K562 (cell line): ENCODE data around the gene EFEMP2. TPM values are rescaled to one million over a fixed set of nuclear protein-coding genes. Genes with fewer than 3 reads are reported as not detected.

Experiments used
- ATAC-seq: fragments of 200-7000 bp; cut with Tn5 transposase; 3 replicates; pipeline ENCODE4 v1.9.1; 2020; ENCODE audit warnings: moderate library complexity
- BruUV-seq: library from RNA; stranded (reverse); fragments of 400-500 nt; replicated peaks from 2 replicates; lab custom pipeline; 2021; lab: Mats Ljungman, UMichigan
- CTCF ChIA-PET: fragments of 300-600 bp; formaldehyde crosslinking; extraction: SDS; loops from one replicate; lab custom pipeline; 2021; ENCODE audit warnings: low intra/inter-chr PET ratio; lab: Yijun Ruan, JAX
- POLR2A ChIA-PET: fragments of 300-600, 350-650 bp; sonication (Branson Sonifier 250); formaldehyde crosslinking; extraction: SDS; loops from one replicate; lab custom pipeline; 2021; ENCODE audit warnings: antibody characterized with exemption, inconsistent platforms; lab: Yijun Ruan, JAX
- DNase-seq, 4 experiments: peaks; one replicate each; pipeline versions ENCODE4 v3.0.0 to v3.0.0-alpha.2; 2011 to 2018; ENCODE audit warnings: low spot score in 3 of 4, mixed read lengths in 3 of 4; ENCODE audit errors: extremely low read depth in 1 of 4
- FAIRE-seq: peaks from 2 replicates; lab custom pipeline; 2011; peaks lifted over from hg19 to GRCh38; lab: Jason Lieb, UNC
- H2AFZ ChIP-seq: 2 replicates; pipeline ENCODE4 v1.6.0; 2011; ENCODE audit warnings: low read depth, low read length, control low read depth, inconsistent platforms
- H3K27ac ChIP-seq: fragments of 200-600 bp; 3 replicates; pipeline ENCODE4 v1.8.0; 2011; ENCODE audit warnings: low read depth, mild to moderate bottlenecking, control low read depth, inconsistent platforms, low read length, moderate library complexity, mixed read lengths; ENCODE audit errors: extremely low read depth
- H3K27me3 ChIP-seq, 2 experiments: fragments of 300-600 bp in 1 of 2; 2 replicates in 1 of 2; 3 replicates in 1 of 2; pipeline versions ENCODE4 v1.6.0 to v1.8.0; 2011; ENCODE audit warnings: inconsistent platforms in 2 of 2, low read length in 2 of 2, mild to moderate bottlenecking in 1 of 2, mixed read lengths in 1 of 2, moderate library complexity in 1 of 2; ENCODE audit not compliant: control insufficient read depth in 2 of 2, insufficient read depth in 2 of 2
- H3K36me3 ChIP-seq: fragments of 300-600 bp; 3 replicates; pipeline ENCODE4 v1.8.0; 2011; ENCODE audit warnings: mild to moderate bottlenecking, low read length, inconsistent platforms; ENCODE audit not compliant: control insufficient read depth, insufficient read depth
- H3K4me1 ChIP-seq, 2 experiments: fragments of 200-600 bp in 1 of 2; replicated peaks in 1 of 2; 2 replicates in 1 of 2; 3 replicates in 1 of 2; pipeline versions ENCODE4 v1.5.1 to v1.8.0; 2011; ENCODE audit warnings: inconsistent platforms in 2 of 2, low read length in 2 of 2, mild to moderate bottlenecking in 1 of 2, mixed read lengths in 1 of 2, moderate library complexity in 1 of 2; ENCODE audit not compliant: control insufficient read depth in 2 of 2, insufficient read depth in 2 of 2
- H3K4me2 ChIP-seq: 2 replicates; pipeline ENCODE4 v1.6.1; 2011; ENCODE audit warnings: low read length, control low read depth, inconsistent platforms, mixed read lengths; ENCODE audit not compliant: insufficient read depth
- H3K4me3 ChIP-seq: fragments of 200-600 bp; sonication (generic), shearing (Covaris generic); 2 replicates; pipeline ENCODE4 v1.5.1; 2016; ENCODE audit warnings: control low read depth, inconsistent platforms
- H3K79me2 ChIP-seq: fragments of 200-600 bp; 3 replicates; pipeline ENCODE4 v1.8.0; 2011; ENCODE audit warnings: low read length, inconsistent platforms; ENCODE audit not compliant: control insufficient read depth, insufficient read depth
- H3K9ac ChIP-seq, 2 experiments: 2 replicates each; pipeline versions ENCODE4 v1.6.0 to v1.6.1; 2011; ENCODE audit warnings: low read depth in 2 of 2, low read length in 2 of 2, control low read depth in 1 of 2, inconsistent platforms in 1 of 2, mild to moderate bottlenecking in 1 of 2, mixed read lengths in 1 of 2; ENCODE audit not compliant: insufficient read depth in 1 of 2
- H3K9me1 ChIP-seq: one replicate; pipeline ENCODE4 v1.6.0; 2011; ENCODE audit warnings: inconsistent platforms, mild to moderate bottlenecking, low read length, moderate library complexity; ENCODE audit not compliant: control insufficient read depth, insufficient read depth
- H3K9me3 ChIP-seq: replicated peaks from 2 replicates; pipeline ENCODE4 v1.5.1; 2011; ENCODE audit warnings: low read depth, low read length, inconsistent platforms; ENCODE audit not compliant: control insufficient read depth, insufficient read depth
- H4K20me1 ChIP-seq: replicated peaks from 2 replicates; pipeline ENCODE4 v1.6.1; 2011; ENCODE audit warnings: low read length, inconsistent platforms, mixed read lengths; ENCODE audit not compliant: control insufficient read depth, insufficient read depth
- CBX5 ChIP-seq: IDR thresholded peaks from 2 replicates; pipeline ENCODE4 v1.6.1; 2014; ENCODE audit warnings: low read depth, borderline replicate concordance
- CCAR2 ChIP-seq: fragments of 200-400 bp; formaldehyde crosslinking; IDR thresholded peaks from 2 replicates; pipeline ENCODE4 v1.6.1; 2017; ENCODE audit warnings: mild to moderate bottlenecking, low read depth, low read length
- HES1 ChIP-seq: fragments of 450-650 bp; IDR thresholded peaks from 2 replicates; pipeline ENCODE4 v1.6.1; 2016; ENCODE audit warnings: low read depth, mild to moderate bottlenecking, moderate library complexity
- IRF9 ChIP-seq: fragments of 450-650 bp; IDR thresholded peaks from 2 replicates; pipeline ENCODE4 v1.6.1; 2016; ENCODE audit warnings: missing biosample characterization, missing genetic modification characterization
- MEIS2 ChIP-seq: fragments of 450-650 bp; IDR thresholded peaks from 2 replicates; pipeline ENCODE4 v1.6.1; 2014; ENCODE audit warnings: mild to moderate bottlenecking; ENCODE audit not compliant: partially characterized antibody
- RBFOX2 ChIP-seq: fragments of 200-400 bp; formaldehyde crosslinking; IDR thresholded peaks from 2 replicates; pipeline ENCODE4 v1.6.1; 2017; ENCODE audit warnings: low read depth, mild to moderate bottlenecking, low read length, moderate library complexity
- SIN3A ChIP-seq, 2 experiments: fragments of 150-350 bp in 1 of 2; IDR thresholded peaks; 2 replicates each; pipeline ENCODE4 v1.6.1; 2011 to 2016; ENCODE audit warnings: borderline replicate concordance in 2 of 2, low read depth in 2 of 2, low read length in 2 of 2, mild to moderate bottlenecking in 2 of 2, moderate library complexity in 2 of 2; ENCODE audit not compliant: control insufficient read depth in 1 of 2
- SMAD4 ChIP-seq: fragments of 250-450 bp; sonication (Bioruptor Pico); conservative IDR thresholded peaks from 2 replicates; pipeline ENCODE4 v1.8.0; 2021; ENCODE audit warnings: inconsistent platforms, mild to moderate bottlenecking, moderate library complexity
- SRSF3 ChIP-seq: fragments of 200-400 bp; formaldehyde crosslinking; IDR thresholded peaks from 2 replicates; pipeline ENCODE4 v1.6.1; 2016; ENCODE audit warnings: mild to moderate bottlenecking, low read length, moderate library complexity; ENCODE audit not compliant: insufficient read depth
- WGBS: fragments of 100-300 bp; shearing (Covaris generic); methylation state at CpG from one replicate; pipeline ENCODE4 v1.1.6; 2016; ENCODE audit warnings: low coverage, mixed read lengths; ENCODE audit not compliant: insufficient coverage; ENCODE audit errors: missing lambda C conversion rate; 5-methylcytosine and 5-hydroxymethylcytosine counted together
- in situ Hi-C: fragments of 300-500 bp; cut with MboI; formaldehyde crosslinking; loops from 4 replicates; pipeline ENCODE4 v1.15.0; 2018; ENCODE audit warnings: inconsistent platforms, mixed read lengths
- intact Hi-C: fragments of 100-400 bp; cut with micrococcal nuclease; formaldehyde crosslinking; loops from 2 replicates; pipeline ENCODE4 v1.14.2; 2022
- polyA plus RNA-seq, 8 experiments: library from polyadenylated mRNA; depleted of rRNA in 4 of 8; stranded (reverse) in 5 of 8; unstranded in 3 of 8; fragments of >200 nt; fragmentation: Nextera tagmentation in 2 of 8; fragmentation: Illumina TruSeq in 1 of 8; extraction: Ambion mirVana in 2 of 8; extraction: Trizol in 1 of 8; gene quantifications; 2 replicates each; pipeline versions ENCODE4 v1.2.1 to v1.2.3, GENCODE V29; 2011 to 2014; ENCODE audit warnings: inconsistent platforms in 1 of 8, missing spikeins in 1 of 8
- total RNA-seq, 7 experiments: library from RNA; depleted of rRNA in 6 of 7; stranded (reverse); fragments of >200 nt in 6 of 7; fragmentation: Illumina TruSeq in 2 of 7; extraction: Trizol in 2 of 7; gene quantifications; 2 replicates each; pipeline versions ENCODE4 v1.2.1 to v1.2.3, GENCODE V29; 2011 to 2021; ENCODE audit warnings: low replicate concordance in 1 of 7

Gene EFEMP2
- total and polyA plus RNA-seq, 9 of the 15 experiments (the other 6 are each of a cell fraction or from before 2014, with no cell fraction given), result 0.07 to 2.9 (median 0.69) TPM; not detected in 1

GRCh38 chr11:65917077-65917433 is 44.5 kb upstream of the EFEMP2 start:
- BruUV-seq, result no TSS peak
- no peak overlapping the region for H3K27ac ChIP-seq
- no peak overlapping the region for H3K4me2 ChIP-seq
- intact Hi-C loops, result no loop called here
- no peaks in the 10 kb centered on the region for H3K9me3 ChIP-seq
- H3K9ac ChIP-seq, result peak overlapping the region in 1 of 2 experiments; percentile 96; a peak in 1 of 4 replicates
- no peak overlapping the region for H3K4me3 ChIP-seq
- peaks cover 20% of the 10 kb centered on the region; the same call in 1 of the 3 replicates for H3K36me3 ChIP-seq
- no peaks in the 10 kb centered on the region for H4K20me1 ChIP-seq
- FAIRE-seq (peak; percentile 42), ATAC-seq (no peak), DNase-seq (no peak)
- no peaks in the 10 kb centered on the region for H3K9me1 ChIP-seq
- H3K4me1 ChIP-seq, result peaks cover 36 to 69% of the 10 kb centered on the region in 2 experiments
- no peaks in the 10 kb centered on the region for H3K27me3 ChIP-seq
- POLR2A ChIA-PET, result interaction anchor here (1.4 to 2.1 kb wide), 4 partner anchors 11 to 27 kb away, joined by 5 to 11 read pairs (median 10); partner anchors contain the start of gene CCDC85B
- in situ Hi-C loops, result no loop called here
- CTCF ChIA-PET, result no interaction called here
- no peak for TF ChIP-seq RBFOX2
- TF ChIP-seq SIN3A (IDR thresholded peaks at IDR 0.05; ENCODE audit: borderline replicate concordance in 2 of 2, control insufficient read depth in 1 of 2, low read depth in 2 of 2, low read length in 2 of 2), result no peak
- no peak for TF ChIP-seq IRF9 (tag)
- no peak for TF ChIP-seq HES1
- no peak for TF ChIP-seq SRSF3
- no peak for TF ChIP-seq MEIS2
- no peak for TF ChIP-seq SMAD4 (CRISPR knock-in tag)
- TF ChIP-seq CBX5, result no peak
- TF ChIP-seq CCAR2, result no peak
- H3K79me2 ChIP-seq, result peaks cover 31% of the 10 kb centered on the region
- H2AFZ ChIP-seq, result no peak overlapping the region
- 80% methylated on average over 3 of the region's 3 CpGs for WGBS
